Adrenal gland (tissue), 12 donors: Measurements from ENCODE around the gene WBP2. TPM values are rescaled to one million over a fixed set of nuclear protein-coding genes. Genes with fewer than 3 reads are reported as not detected.
"Not testable (repeated sequence)": the region's sequence is repeated elsewhere in the genome, so short reads cannot be mapped to it uniquely, and the experiment has no call there.

Experiments
- DNase-seq, 7 donors: peaks; one replicate each; pipeline ENCODE4 v3.0.0-alpha.2; 2019 to 2020
- H3K27ac ChIP-seq, 5 donors: fragments of 200-600 bp; sonication (generic) in 4 of 5; 1 replicate in 3 of 5; 2 replicates in 2 of 5; pipeline versions ENCODE4 v1.5.1 to v1.8.0; 2016 to 2020; ENCODE audit warnings: mild to moderate bottlenecking in 1 of 5
- H3K27me3 ChIP-seq: fragments of 200-600 bp; 2 replicates; pipeline ENCODE4 v1.8.0; 2021
- H3K36me3 ChIP-seq, 2 donors: fragments of 200-600 bp; replicated peaks in 1 of 2; 1 replicate in 1 of 2; 2 replicates in 1 of 2; pipeline versions ENCODE4 v1.5.1 to v1.8.0; 2018 to 2022
- H3K4me1 ChIP-seq, 2 donors: fragments of 200-600 bp; replicated peaks in 1 of 2; 1 replicate in 1 of 2; 2 replicates in 1 of 2; pipeline versions ENCODE4 v1.5.1 to v1.8.0; 2018 to 2021
- H3K4me3 ChIP-seq, 4 donors: fragments of 200-600 bp; sonication (generic) in 3 of 4; one replicate each; pipeline ENCODE4 v1.5.1; 2016 to 2018
- H3K9me3 ChIP-seq, 3 donors: fragments of 200-600 bp; sonication (generic) in 1 of 3; replicated peaks in 1 of 3; 1 replicate in 2 of 3; 2 replicates in 1 of 3; pipeline versions ENCODE4 v1.5.1 to v1.8.0; 2016 to 2021
- CTCF ChIP-seq, 6 experiments: fragments of 450-650 bp in 4 of 6; fragments of 200-600 bp in 2 of 6; sonication (generic) in 1 of 6; IDR thresholded peaks; 1 replicate in 5 of 6; 2 replicates in 1 of 6; pipeline versions ENCODE4 v1.5.1 to v1.8.0; 2016 to 2021; ENCODE audit warnings: antibody characterized with exemption in 6 of 6, mild to moderate bottlenecking in 2 of 6, moderate library complexity in 1 of 6
- POLR2A ChIP-seq, 2 donors: fragments of 450-650 bp; IDR thresholded peaks; one replicate each; pipeline ENCODE4 v1.6.1; 2017; ENCODE audit warnings: antibody characterized with exemption in 2 of 2, mild to moderate bottlenecking in 2 of 2, moderate library complexity in 1 of 2
- WGBS, 4 donors: extraction: QIAGEN DNeasy Blood & Tissue Kit in 2 of 4; methylation state at CpG; one replicate each; pipeline versions ENCODE4 v1.1.5 to v1.1.7; 2013 to 2017; 5-methylcytosine and 5-hydroxymethylcytosine counted together
- intact Hi-C, 2 donors: fragments of 100-400 bp; cut with DNase I; formaldehyde crosslinking; loops; one replicate each; pipeline versions ENCODE4 v1.14.1 to v1.15.0; 2022 to 2023
- polyA plus RNA-seq, 3 donors: library from polyadenylated mRNA; stranded (reverse); fragments of 200-250 nt in 2 of 3; fragments of 350-450 nt in 1 of 3; fragmentation: Illumina TruSeq in 1 of 3; extraction: RNeasy Lipid Tissue Mini Kit (QIAGEN cat#74804) in 1 of 3; gene quantifications; one replicate each; pipeline ENCODE4 v1.2.3, GENCODE V29; 2013 to 2014
- total RNA-seq, 9 donors: library from RNA; depleted of rRNA in 4 of 9; stranded (reverse); fragments of >200 nt in 4 of 9; fragments of 120-200 nt in 1 of 9; fragmentation: NEBNext Ultra II Directional in 1 of 9; extraction: Animal tissue kit (Norgen Biotek cat#: 25700) in 1 of 9; gene quantifications; one replicate each; pipeline versions ENCODE4 v1.1.0 to v1.2.4, GENCODE V29; 2013 to 2023
- donor health status: healthy with polysubstance abuse.
- donor health status: Bipolar disorder and iron deficiency.
- donor health status: DM: yes; HTN: yes; CAD: no.
- donor health status: DM: no; HTN: no; CAD: no.
- donor health status: DM: no; HTN: no; CAD: no.
- donor health status: DM: yes; HTN: yes; CAD: no.

WBP2 gene
- total and polyA plus RNA-seq, 12 donors: 60.4 to 292 (median 223) TPM

- Histone ChIP-seq H3K27ac (peak overlapping the region in 2 of 5 donors; percentile 91 to 93), H3K9me3 (no peaks in the 10 kb centered on the region), H3K27me3 (no peaks in the 10 kb centered on the region), H3K4me3 (no peak overlapping the region), H3K4me1 (peaks cover 28 to 49% of the 10 kb centered on the region in 2 donors), H3K36me3 (peaks cover 0 to 8% of the 10 kb centered on the region in 2 donors)
- TF ChIP-seq CTCF (IDR thresholded peaks at IDR 0.05) (no peak), POLR2A (IDR thresholded peaks at IDR 0.05) (no peak)
- WGBS, 4 donors: 93 to 96% (median 94%) methylated on average over 10 to 38 of the region's 38 CpGs
- intact Hi-C loops: no loop called here
- no peak for DNase-seq
Measured at GRCh38 chr17:75874323-75875181, 19.4 kb upstream of the WBP2 start.

- no peaks in the 10 kb centered on the region for H3K9me3 ChIP-seq
- peaks cover 28 to 46% of the 10 kb centered on the region in 2 donors for H3K4me1 ChIP-seq
- TF ChIP-seq CTCF (IDR thresholded peaks at IDR 0.05): no peak
- TF ChIP-seq POLR2A (IDR thresholded peaks at IDR 0.05): no peak
- no peak overlapping the region for H3K4me3 ChIP-seq
- peaks cover 0 to 8% of the 10 kb centered on the region in 2 donors for H3K36me3 ChIP-seq
- 79 to 95% (median 80%) methylated on average over 4 to 11 of the region's 11 CpGs for WGBS, 4 donors
- intact Hi-C loops: no loop called here
- DNase-seq: no peak
- H3K27ac ChIP-seq: peak overlapping the region in 3 of 5 donors; percentile 62 to 84 (median 76)
- no peaks in the 10 kb centered on the region for H3K27me3 ChIP-seq
Measured at GRCh38 chr17:75873587-75874322, 18.6 kb upstream of the WBP2 start.

- H3K36me3 ChIP-seq: peaks cover 0 to 8% of the 10 kb centered on the region in 2 donors
- TF ChIP-seq POLR2A (IDR thresholded peaks at IDR 0.05) (no peak), CTCF (IDR thresholded peaks at IDR 0.05) (no peak)
- H3K9me3 ChIP-seq: no peaks in the 10 kb centered on the region
- H3K27me3 ChIP-seq: no peaks in the 10 kb centered on the region
- intact Hi-C loops: no loop called here
- DNase-seq: peak; percentile 67 to 92 (median 88)
- 29 to 46% (median 30%) methylated on average over 9 to 13 of the region's 13 CpGs for WGBS, 4 donors
- peak overlapping the region in 4 of 5 donors; percentile 51 to 84 (median 69) for H3K27ac ChIP-seq
- H3K4me3 ChIP-seq: no peak overlapping the region
- H3K4me1 ChIP-seq: peaks cover 28 to 42% of the 10 kb centered on the region in 2 donors
Measured at GRCh38 chr17:75872434-75873351, 17.6 kb upstream of the WBP2 start.

- DNase-seq, H3K27me3 ChIP-seq, H3K9me3 ChIP-seq, intact Hi-C loops, H3K4me3 ChIP-seq, H3K36me3 ChIP-seq: not testable (repeated sequence)
- Histone ChIP-seq H3K4me1 (peaks cover 12 to 18% of the 10 kb centered on the region in 2 donors), H3K27ac (peak overlapping the region in 1 of 5 donors; percentile 73)
- WGBS, 4 donors: 73 to 83% (median 79%) methylated on average over 10 of the region's 10 CpGs
Measured at GRCh38 chr17:75870228-75870627, 15.1 kb upstream of the WBP2 start.
